Body of pancreas (tissue), 4 donors: ENCODE results near the gene EEPD1.

Experiments used
- POLR2A ChIP-seq, 3 donors: fragments of 450-650 bp; IDR thresholded peaks; one replicate each; pipeline ENCODE4 v1.6.1; 2016; ENCODE audit warnings: antibody characterized with exemption in 3 of 3, mild to moderate bottlenecking in 2 of 3
- TF ChIP-seq, protein P1 (sequence below), 7 experiments: fragments of 450-650 bp in 4 of 7; fragments of 200-600 bp in 3 of 7; sonication (generic) in 3 of 7; IDR thresholded peaks; one replicate each; pipeline ENCODE4 v1.5.1; 2016 to 2019; ENCODE audit warnings: antibody characterized with exemption in 7 of 7

GRCh38 chr7:36192877-36193276, 39.8 kb downstream of the EEPD1 start:
- TF ChIP-seq, protein P1, sequence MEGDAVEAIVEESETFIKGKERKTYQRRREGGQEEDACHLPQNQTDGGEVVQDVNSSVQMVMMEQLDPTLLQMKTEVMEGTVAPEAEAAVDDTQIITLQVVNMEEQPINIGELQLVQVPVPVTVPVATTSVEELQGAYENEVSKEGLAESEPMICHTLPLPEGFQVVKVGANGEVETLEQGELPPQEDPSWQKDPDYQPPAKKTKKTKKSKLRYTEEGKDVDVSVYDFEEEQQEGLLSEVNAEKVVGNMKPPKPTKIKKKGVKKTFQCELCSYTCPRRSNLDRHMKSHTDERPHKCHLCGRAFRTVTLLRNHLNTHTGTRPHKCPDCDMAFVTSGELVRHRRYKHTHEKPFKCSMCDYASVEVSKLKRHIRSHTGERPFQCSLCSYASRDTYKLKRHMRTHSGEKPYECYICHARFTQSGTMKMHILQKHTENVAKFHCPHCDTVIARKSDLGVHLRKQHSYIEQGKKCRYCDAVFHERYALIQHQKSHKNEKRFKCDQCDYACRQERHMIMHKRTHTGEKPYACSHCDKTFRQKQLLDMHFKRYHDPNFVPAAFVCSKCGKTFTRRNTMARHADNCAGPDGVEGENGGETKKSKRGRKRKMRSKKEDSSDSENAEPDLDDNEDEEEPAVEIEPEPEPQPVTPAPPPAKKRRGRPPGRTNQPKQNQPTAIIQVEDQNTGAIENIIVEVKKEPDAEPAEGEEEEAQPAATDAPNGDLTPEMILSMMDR (IDR thresholded peaks at IDR 0.05): no peak
- TF ChIP-seq POLR2A (IDR thresholded peaks at IDR 0.05): no peak
